Erythroblast (primary cell): ENCODE data around the gene LYZL1.
"Not testable (repeated sequence)": the region's sequence is repeated elsewhere in the genome, so short reads cannot be mapped to it uniquely, and the experiment has no call there.

Experiments
- DNase-seq, 2 experiments: peaks; one replicate each; lab custom pipeline; 2025; lab: John Stamatoyannopoulos, UW
- GATA1 ChIP-seq: IDR thresholded peaks from 2 replicates; pipeline ENCODE4 v1.6.1; 2011; ENCODE audit warnings: low read depth, mild to moderate bottlenecking, control low read depth, low read length, moderate library complexity
- POLR2A ChIP-seq: IDR thresholded peaks from 2 replicates; pipeline ENCODE4 v1.6.1; 2011; ENCODE audit warnings: mild to moderate bottlenecking, low read length

LYZL1 gene

GRCh38 chr10:29306688-29307087 lies 17.8 kb downstream of the LYZL1 start:
- TF ChIP-seq GATA1: no peak
- no peak for TF ChIP-seq POLR2A

GRCh38 chr10:29308142-29308541 lies 19.3 kb downstream of the LYZL1 start:
- DNase-seq: not testable (repeated sequence)

More at GRCh38 chr10:29306688-29307087, 17.8 kb downstream of the LYZL1 start:
- DNase-seq: no peak

GRCh38 chr10:29309465-29309864 lies 20.6 kb downstream of the LYZL1 start:
- no peak for DNase-seq
- TF ChIP-seq GATA1 (no peak), POLR2A (no peak)

GRCh38 chr10:29310463-29310862 lies 21.6 kb downstream of the LYZL1 start:
- DNase-seq: peak; percentile 8 to 37

- DNase-seq: no peak
- TF ChIP-seq GATA1: no peak
- no peak for TF ChIP-seq POLR2A
Observed at GRCh38 chr10:29313071-29313470, 24.2 kb downstream of the LYZL1 start.

GRCh38 chr10:29314726-29315125 lies 25.9 kb downstream of the LYZL1 start:
- no peak for TF ChIP-seq GATA1
- no peak for TF ChIP-seq POLR2A

GRCh38 chr10:29315814-29316213 lies 26.9 kb downstream of the LYZL1 start:
- no peak for TF ChIP-seq GATA1
- no peak for DNase-seq

More at GRCh38 chr10:29314726-29315125, 25.9 kb downstream of the LYZL1 start:
- DNase-seq: no peak

DNA sequence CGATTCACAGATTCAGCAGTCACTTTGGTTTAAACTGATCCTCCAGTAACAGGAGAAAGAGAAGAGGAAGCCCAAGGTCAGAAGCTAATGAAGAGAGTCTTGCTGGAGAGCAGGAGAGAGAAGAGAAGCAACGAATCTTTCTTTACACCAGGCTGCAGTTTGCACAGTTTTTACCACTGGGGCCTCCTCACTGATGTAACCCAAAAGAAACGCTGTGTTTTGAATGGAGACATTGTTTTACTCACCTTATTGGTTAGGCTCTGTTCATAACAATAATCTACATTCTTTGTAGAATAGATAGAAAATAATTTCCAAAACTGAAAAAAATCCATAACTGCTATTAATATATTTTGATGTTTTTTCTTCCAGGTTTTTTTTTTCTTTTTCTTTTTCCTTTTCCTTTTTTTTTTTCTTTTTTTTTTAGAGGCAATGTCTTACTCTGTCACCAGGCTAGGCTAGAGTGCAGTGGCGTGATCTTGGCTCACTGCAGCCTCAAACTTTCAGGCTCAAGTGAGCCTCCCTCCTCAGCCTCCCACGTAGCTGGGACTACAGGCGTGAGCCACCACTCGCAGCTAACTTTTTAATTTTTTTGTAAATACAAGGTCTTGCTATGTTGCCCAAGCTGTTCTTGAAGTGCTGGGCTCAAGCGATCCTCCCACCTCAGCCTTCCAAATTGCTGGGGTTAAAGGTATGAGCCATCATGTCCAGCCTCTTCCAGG lies 27.6 kb downstream of the LYZL1 start:
- no peak for DNase-seq
- TF ChIP-seq GATA1: no peak
- no peak for TF ChIP-seq POLR2A

DNA sequence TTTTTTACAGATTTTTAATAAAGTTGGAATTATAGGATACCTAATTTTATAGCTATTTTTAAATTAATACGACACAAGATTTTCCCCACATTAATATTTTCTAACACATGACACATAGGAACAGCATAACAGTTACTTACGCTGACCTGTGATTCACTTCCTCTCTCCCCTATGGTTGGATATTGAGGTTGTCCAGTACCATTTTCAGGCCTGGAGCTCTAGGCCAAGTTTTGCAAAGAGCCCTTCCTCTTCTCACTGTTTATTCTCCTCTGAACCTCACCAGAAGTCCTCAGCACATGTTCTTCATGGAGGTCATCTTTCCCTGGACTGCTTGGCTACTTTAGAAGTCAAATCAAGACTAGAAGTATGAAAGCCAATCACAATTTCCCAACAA lies 28.2 kb downstream of the LYZL1 start:
- no peak for TF ChIP-seq GATA1
- no peak for TF ChIP-seq POLR2A
- no peak for DNase-seq

- TF ChIP-seq POLR2A: no peak
- TF ChIP-seq GATA1: no peak
- DNase-seq: no peak
Observed at GRCh38 chr10:29317423-29318021, 28.7 kb downstream of the LYZL1 start.

DNA sequence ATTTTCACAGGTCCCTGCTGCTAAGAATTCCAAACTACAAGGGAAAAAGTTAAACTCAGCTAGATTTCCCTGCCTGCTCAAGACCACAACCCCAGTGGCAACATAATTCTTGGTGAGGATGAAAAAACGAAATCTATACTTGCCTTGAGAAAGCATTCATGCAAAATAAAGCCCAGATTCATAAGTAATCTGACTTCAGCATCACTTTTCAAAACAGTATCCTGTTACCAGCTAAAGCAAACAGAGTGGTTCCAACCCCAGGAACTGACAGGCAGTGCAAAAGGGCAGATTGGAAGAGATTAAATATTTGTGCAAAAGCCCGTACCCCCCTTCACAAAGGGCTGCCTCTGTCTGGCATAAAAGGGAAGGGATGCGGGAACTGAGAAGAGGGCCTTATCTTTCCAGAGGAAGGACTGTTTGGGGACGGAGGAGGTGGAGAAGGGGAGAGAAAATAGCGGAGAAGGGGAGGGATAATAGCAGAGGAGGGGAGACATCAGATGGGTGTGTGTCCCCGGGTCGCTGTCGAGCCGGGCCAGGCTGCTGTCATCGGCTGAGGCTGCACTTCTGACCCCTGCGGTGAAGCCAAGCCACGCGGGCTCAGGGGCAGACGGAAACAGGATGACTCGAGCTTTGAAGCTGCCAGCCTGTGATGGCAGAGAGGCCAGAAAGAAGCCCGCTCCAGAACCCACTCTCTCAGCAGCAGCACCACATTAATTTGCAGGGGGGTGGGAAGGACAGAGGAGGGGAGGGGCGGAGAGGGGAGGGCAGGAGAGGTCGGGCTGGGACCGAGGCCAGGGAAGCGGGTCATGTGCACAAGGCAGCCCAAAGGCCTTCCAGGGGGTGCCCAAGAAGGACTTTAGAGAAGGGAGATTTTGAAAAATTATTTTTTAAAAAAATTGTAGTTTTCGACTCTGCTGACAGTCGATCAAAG lies 29.5 kb downstream of the LYZL1 start:
- DNase-seq: not testable (repeated sequence)

DNA sequence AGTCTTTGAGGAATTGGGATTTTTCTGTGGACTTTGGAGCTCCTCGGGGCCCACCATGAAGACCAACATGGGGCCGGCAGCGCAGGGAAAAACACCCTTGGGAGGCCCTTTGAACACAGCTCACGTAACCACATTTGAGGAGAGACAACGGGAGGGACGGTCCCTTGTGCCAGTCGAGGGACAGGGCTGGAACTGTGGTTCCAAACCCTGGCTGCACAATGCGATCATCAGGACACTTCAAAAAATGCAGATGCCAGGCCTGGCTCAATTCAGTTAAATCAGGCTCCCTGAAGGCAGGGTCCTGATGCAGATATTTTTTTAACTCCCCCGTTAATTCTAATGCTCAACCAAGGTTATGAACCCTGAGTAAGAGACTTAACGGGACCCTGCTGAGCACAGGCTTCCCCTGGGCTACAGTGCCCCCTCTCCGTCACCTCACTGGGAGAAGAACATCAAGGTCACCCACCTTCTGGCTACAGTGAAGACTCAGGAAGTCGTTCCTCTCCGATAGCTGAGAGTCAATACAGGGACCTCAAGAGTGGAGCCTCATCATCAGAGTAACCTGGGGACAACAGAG lies 30.4 kb downstream of the LYZL1 start:
- no peak for DNase-seq
- no peak for TF ChIP-seq GATA1
- TF ChIP-seq POLR2A: no peak

DNA sequence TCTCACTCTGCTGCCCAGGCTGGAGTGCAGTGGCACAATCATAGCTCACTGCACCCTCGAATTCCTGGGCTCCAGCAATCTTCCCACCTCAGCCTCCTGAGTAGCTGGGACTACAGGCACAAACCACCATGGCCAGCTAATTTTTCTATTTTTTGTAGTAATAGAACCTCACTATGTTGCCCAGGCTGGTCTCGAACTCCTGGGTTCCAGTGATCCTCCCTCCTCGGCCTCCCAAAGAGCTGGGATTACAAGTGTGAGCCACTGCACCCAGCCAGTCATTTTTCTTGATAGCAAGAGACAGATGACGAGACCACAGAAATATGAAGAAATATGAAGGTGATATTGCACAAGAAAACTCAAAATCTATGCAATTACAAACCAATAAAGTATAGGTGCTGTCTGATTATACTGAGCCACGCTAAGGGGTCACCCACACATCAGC lies 31.8 kb downstream of the LYZL1 start:
- not testable (repeated sequence) for DNase-seq

DNA sequence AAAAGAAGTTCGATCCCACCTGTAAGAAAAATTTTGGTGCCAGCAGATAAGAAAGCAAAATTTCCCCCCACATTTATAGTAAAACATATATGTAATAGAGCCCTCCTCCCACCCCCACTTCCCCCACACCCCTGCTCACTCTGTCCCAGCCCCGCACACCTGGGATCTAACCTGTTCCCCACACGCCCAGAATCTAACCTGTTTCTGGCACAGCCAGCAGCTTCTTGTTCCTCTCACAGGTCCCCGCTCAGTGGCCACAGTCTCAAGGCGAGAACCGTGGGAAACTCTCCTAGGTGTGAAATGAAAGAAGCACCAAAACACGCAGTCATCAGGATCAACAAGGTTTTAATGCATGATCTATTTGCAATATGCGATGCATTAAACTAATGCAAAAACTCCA lies 32.8 kb downstream of the LYZL1 start:
- DNase-seq: no peak
- TF ChIP-seq POLR2A (no peak), GATA1 (no peak)
